H1 (cell line): ENCODE measurements around the gene ID2. TPM values are rescaled to one million over a fixed set of nuclear protein-coding genes. Genes with fewer than 3 reads are reported as not detected.

Source experiments
- CTCF ChIA-PET: fragments of 300-600 bp; sonication (Branson Sonifier 250); formaldehyde crosslinking; loops from one replicate; lab custom pipeline; 2021; ENCODE audit not compliant: partially characterized antibody; lab: Charles Lee
- POLR2A ChIA-PET: fragments of 300-600 bp; sonication (Branson Sonifier 250); formaldehyde crosslinking; loops from one replicate; lab custom pipeline; 2021; ENCODE audit warnings: inconsistent platforms; ENCODE audit not compliant: partially characterized antibody; lab: Charles Lee
- DNase-seq, 2 experiments: peaks; one replicate each; pipeline versions ENCODE4 v3.0.0 to v3.0.0-alpha.2; 2010 to 2022; ENCODE audit warnings: low spot score in 2 of 2, low read depth in 1 of 2, mixed read lengths in 1 of 2
- FAIRE-seq: peaks from 2 replicates; lab custom pipeline; 2011; peaks lifted over from hg19 to GRCh38; lab: Jason Lieb, UNC
- H2AFZ ChIP-seq: 2 replicates; pipeline ENCODE4 v1.8.1; 2012; ENCODE audit warnings: low read length, inconsistent platforms
- H2AK5ac ChIP-seq: 2 replicates; pipeline ENCODE4 v1.6.1; 2013; ENCODE audit warnings: low read depth, low read length
- H2BK120ac ChIP-seq: replicated peaks from 2 replicates; pipeline ENCODE3; 2013; ENCODE audit warnings: low read depth, low read length, inconsistent platforms
- H2BK12ac ChIP-seq: 2 replicates; pipeline ENCODE4 v1.6.1; 2013; ENCODE audit warnings: low read depth, low read length
- H2BK15ac ChIP-seq: 2 replicates; pipeline ENCODE4 v1.6.1; 2013; ENCODE audit warnings: low read length
- H2BK20ac ChIP-seq: 2 replicates; pipeline ENCODE4 v1.6.1; 2013; ENCODE audit warnings: low read length
- H2BK5ac ChIP-seq: 2 replicates; pipeline ENCODE4 v1.6.1; 2013; ENCODE audit warnings: low read depth, low read length
- H3K14ac ChIP-seq: 2 replicates; pipeline ENCODE4 v1.6.1; 2013; ENCODE audit warnings: inconsistent platforms; ENCODE audit not compliant: insufficient read length
- H3K18ac ChIP-seq: 2 replicates; pipeline ENCODE4 v1.6.1; 2013; ENCODE audit warnings: low read length; ENCODE audit errors: extremely low read depth
- H3K23ac ChIP-seq: 2 replicates; pipeline ENCODE4 v1.6.1; 2013; ENCODE audit warnings: inconsistent platforms; ENCODE audit not compliant: insufficient read length
- H3K23me2 ChIP-seq: 2 replicates; pipeline ENCODE4 v1.6.1; 2013; ENCODE audit warnings: low read depth, low read length
- H3K27ac ChIP-seq: 2 replicates; pipeline ENCODE4 v1.6.1; 2011; ENCODE audit warnings: low read depth, low read length, inconsistent platforms
- H3K27me3 ChIP-seq, 4 experiments: replicated peaks in 1 of 4; 1 replicate in 1 of 4; 2 replicates in 3 of 4; pipeline versions ENCODE4 v1.6.1 to v1.8.1; 2011 to 2013; ENCODE audit warnings: low read length in 3 of 4, mild to moderate bottlenecking in 3 of 4, inconsistent platforms in 2 of 4, mixed read lengths in 2 of 4, moderate library complexity in 1 of 4; ENCODE audit not compliant: control insufficient read depth in 3 of 4, insufficient read depth in 3 of 4; ENCODE audit errors: extremely low read depth in 1 of 4
- H3K36me3 ChIP-seq, 4 experiments: 2 replicates each; pipeline versions ENCODE4 v1.6.1 to v1.8.1; 2011 to 2013; ENCODE audit warnings: mild to moderate bottlenecking in 4 of 4, low read length in 3 of 4, moderate library complexity in 2 of 4, control low read depth in 1 of 4, inconsistent platforms in 1 of 4; ENCODE audit not compliant: insufficient read depth in 4 of 4, control insufficient read depth in 2 of 4
- H3K4ac ChIP-seq: replicated peaks from 2 replicates; pipeline ENCODE3; 2013; ENCODE audit warnings: low read length, low read depth, mixed read lengths, inconsistent platforms; ENCODE audit not compliant: insufficient read length
- H3K4me1 ChIP-seq, 4 experiments: replicated peaks in 1 of 4; 1 replicate in 1 of 4; 2 replicates in 3 of 4; pipeline versions ENCODE4 v1.6.1 to v1.8.1; 2011 to 2013; ENCODE audit warnings: low read length in 3 of 4, inconsistent platforms in 2 of 4, mixed read lengths in 1 of 4; ENCODE audit not compliant: insufficient read depth in 4 of 4, control insufficient read depth in 3 of 4
- H3K4me2 ChIP-seq, 2 experiments: 2 replicates each; pipeline versions ENCODE4 v1.6.1 to v1.8.1; 2011 to 2013; ENCODE audit warnings: low read depth in 2 of 2, low read length in 2 of 2, control low read depth in 1 of 2, inconsistent platforms in 1 of 2, mild to moderate bottlenecking in 1 of 2; ENCODE audit not compliant: insufficient read depth in 1 of 2
- H3K4me3 ChIP-seq, 4 experiments: fragments of 200-600, 300-600 bp in 1 of 4; sonication (generic), shearing (Covaris generic), sonication (Bioruptor Twin) in 1 of 4; 2 replicates each; pipeline versions ENCODE4 v1.5.1 to v1.8.1; 2011 to 2016; ENCODE audit warnings: low read length in 4 of 4, low read depth in 3 of 4, control low read depth in 2 of 4, inconsistent platforms in 2 of 4, mild to moderate bottlenecking in 2 of 4, mixed read lengths in 1 of 4, moderate library complexity in 1 of 4; ENCODE audit not compliant: insufficient read depth in 2 of 4; ENCODE audit errors: extremely low read depth in 1 of 4
- H3K56ac ChIP-seq: replicated peaks from 2 replicates; pipeline ENCODE3; 2013; ENCODE audit warnings: low read depth, mild to moderate bottlenecking, mixed read lengths, low read length, inconsistent platforms; ENCODE audit not compliant: insufficient read length
- H3K79me1 ChIP-seq: 2 replicates; pipeline ENCODE4 v1.6.1; 2013; ENCODE audit warnings: low read depth, low read length, control low read depth
- H3K79me2 ChIP-seq, 2 experiments: 2 replicates each; pipeline versions ENCODE4 v1.6.1 to v1.8.1; 2012 to 2013; ENCODE audit warnings: low read length in 2 of 2, mild to moderate bottlenecking in 2 of 2, inconsistent platforms in 1 of 2; ENCODE audit not compliant: insufficient read depth in 2 of 2, control insufficient read depth in 1 of 2
- H3K9ac ChIP-seq, 4 experiments: replicated peaks in 1 of 4; 1 replicate in 1 of 4; 2 replicates in 3 of 4; pipeline versions ENCODE4 v1.6.1 to v1.8.1; 2011 to 2013; ENCODE audit warnings: low read depth in 3 of 4, low read length in 3 of 4, control low read depth in 2 of 4, mild to moderate bottlenecking in 2 of 4, moderate library complexity in 2 of 4, inconsistent platforms in 1 of 4; ENCODE audit errors: extremely low read depth in 1 of 4
- H3K9me3 ChIP-seq, 2 experiments: 2 replicates each; pipeline versions ENCODE4 v1.6.1 to v1.8.1; 2012 to 2013; ENCODE audit warnings: mild to moderate bottlenecking in 2 of 2, moderate library complexity in 2 of 2, control low read depth in 1 of 2, inconsistent platforms in 1 of 2, low read depth in 1 of 2, low read length in 1 of 2, mixed read lengths in 1 of 2; ENCODE audit not compliant: insufficient read depth in 2 of 2
- H4K20me1 ChIP-seq, 2 experiments: replicated peaks in 1 of 2; 2 replicates each; pipeline versions ENCODE3 to v1.8.1; 2011 to 2013; ENCODE audit warnings: inconsistent platforms in 2 of 2, low read length in 2 of 2, mild to moderate bottlenecking in 1 of 2; ENCODE audit not compliant: insufficient read depth in 2 of 2, control insufficient read depth in 1 of 2
- H4K5ac ChIP-seq: 2 replicates; pipeline ENCODE4 v1.6.1; 2013; ENCODE audit warnings: low read length, low read depth, mixed read lengths, inconsistent platforms; ENCODE audit not compliant: insufficient read length
- H4K8ac ChIP-seq: 2 replicates; pipeline ENCODE4 v1.8.0; 2013; ENCODE audit warnings: mild to moderate bottlenecking, moderate library complexity, low read length, inconsistent platforms; ENCODE audit not compliant: insufficient read depth; ENCODE audit errors: extremely low read depth
- H4K91ac ChIP-seq: replicated peaks from 2 replicates; pipeline ENCODE3; 2013; ENCODE audit warnings: low read length, mixed read lengths, inconsistent platforms; ENCODE audit not compliant: insufficient read length
- BACH1 ChIP-seq: IDR thresholded peaks from 2 replicates; pipeline ENCODE4 v1.6.1; 2012; ENCODE audit warnings: low read length, improper control_type of control experiment
- EGR1 ChIP-seq: IDR thresholded peaks from 2 replicates; pipeline ENCODE4 v1.6.1; 2011; ENCODE audit warnings: low read depth, low read length, borderline replicate concordance
- FOSL1 ChIP-seq: IDR thresholded peaks from 2 replicates; pipeline ENCODE4 v1.6.1; 2011; ENCODE audit warnings: mild to moderate bottlenecking, low read depth, low read length, moderate library complexity; ENCODE audit not compliant: insufficient read depth
- NRF1 ChIP-seq: IDR thresholded peaks from 2 replicates; pipeline ENCODE4 v1.6.1; 2011; ENCODE audit warnings: mild to moderate bottlenecking, low read depth, low read length, improper control_type of control experiment
- SAP30 ChIP-seq: fragments of 300-600 bp; sonication (generic); IDR thresholded peaks from 2 replicates; pipeline ENCODE4 v1.7.1; 2012; ENCODE audit warnings: low read length, moderate library complexity, mild to moderate bottlenecking, inconsistent platforms; ENCODE audit not compliant: insufficient read depth, insufficient replicate concordance
- SIX5 ChIP-seq: IDR thresholded peaks from 2 replicates; pipeline ENCODE4 v1.6.1; 2011; ENCODE audit warnings: mild to moderate bottlenecking, low read depth, low read length
- SP2 ChIP-seq: IDR thresholded peaks from 2 replicates; pipeline ENCODE4 v1.6.1; 2012; ENCODE audit warnings: mild to moderate bottlenecking, low read length, inconsistent platforms
- USF2 ChIP-seq: IDR thresholded peaks from 2 replicates; pipeline ENCODE4 v1.6.1; 2011; ENCODE audit warnings: low read length, improper control_type of control experiment
- ZNF274 ChIP-seq: IDR thresholded peaks from 2 replicates; pipeline ENCODE4 v1.7.0; 2012; ENCODE audit warnings: low read length, borderline replicate concordance; ENCODE audit errors: extremely low read depth
- WGBS, 2 experiments: shearing (Covaris generic) in 1 of 2; methylation state at CpG; one replicate each; pipeline versions ENCODE4 v1.1.6 to v1.1.7; 2013 to 2015; ENCODE audit warnings: low lambda C conversion rate in 2 of 2, mixed read lengths in 2 of 2, inconsistent platforms in 1 of 2, low coverage in 1 of 2, missing lambda C conversion rate in 1 of 2; ENCODE audit not compliant: insufficient replicate concordance in 2 of 2, insufficient coverage in 1 of 2, insufficient read length in 1 of 2; ENCODE audit errors: extremely low coverage in 1 of 2, missing lambda C conversion rate in 1 of 2; 5-methylcytosine and 5-hydroxymethylcytosine counted together
- polyA plus RNA-seq, 7 experiments: library from polyadenylated mRNA; depleted of rRNA in 3 of 7; stranded (reverse) in 5 of 7; unstranded in 2 of 7; fragments of >200 nt in 5 of 7; fragments of 200-250 nt in 2 of 7; gene quantifications; 1 replicate in 5 of 7; 2 replicates in 1 of 7; 4 replicates in 1 of 7; pipeline versions ENCODE4 v1.2.1 to v1.2.3, GENCODE V29; 2011 to 2013; ENCODE audit warnings: missing spikeins in 2 of 7, mixed read lengths in 2 of 7
- total RNA-seq: library from RNA; stranded (reverse); fragmentation: NEBNext Ultra II Directional; extraction: Animal tissue kit (Norgen Biotek cat#: 25700); gene quantifications from 2 replicates; pipeline ENCODE4 v1.2.1, GENCODE V29; 2021

ID2 gene
- total and polyA plus RNA-seq, 2 of the 8 experiments (the other 6 are each of a cell fraction or from before 2014, with no cell fraction given) = 36.7 to 214 TPM

GRCh38 chr2:8650256-8650655, 31.6 kb upstream of the ID2 start:
- no peaks in the 10 kb centered on the region for H3K27me3 ChIP-seq
- H2AFZ ChIP-seq = no peak overlapping the region
- H4K5ac ChIP-seq = no peak overlapping the region
- 78% methylated on average over 4 of the region's 4 CpGs; no CpG with 5 or more reads in 1 of the 2 experiments for WGBS, 2 experiments
- no peaks in the 10 kb centered on the region; a peak in 2 of 7 replicates for H3K4me1 ChIP-seq
- no peaks in the 10 kb centered on the region for H4K20me1 ChIP-seq
- no peak overlapping the region for H3K27ac ChIP-seq
- H3K36me3 ChIP-seq = no peaks in the 10 kb centered on the region
- no peak overlapping the region for H4K91ac ChIP-seq
- no peak for DNase-seq
- H4K8ac ChIP-seq = no peak overlapping the region
- H3K4ac ChIP-seq = no peak overlapping the region
- no peaks in the 10 kb centered on the region for H3K79me1 ChIP-seq
- H3K79me2 ChIP-seq = no peaks in the 10 kb centered on the region
- H2BK12ac ChIP-seq = no peak overlapping the region
- H3K14ac ChIP-seq = no peak overlapping the region
- no peak for FAIRE-seq
- no peak overlapping the region for H2BK120ac ChIP-seq
- H3K18ac ChIP-seq = no peak overlapping the region; the same call in 1 of the 2 replicates
- no peak overlapping the region for H3K4me3 ChIP-seq
- H3K9me3 ChIP-seq = peaks cover 3 to 13% of the 10 kb centered on the region in 2 experiments; a peak in 2 of 4 replicates
- H2BK5ac ChIP-seq = no peak overlapping the region
- no peak overlapping the region for H3K9ac ChIP-seq
- no peak overlapping the region for H2BK15ac ChIP-seq
- no peak overlapping the region for H3K23ac ChIP-seq
- H3K56ac ChIP-seq = no peak overlapping the region
- ChIA-PET CTCF (no interaction called here), POLR2A (no interaction called here)
- no peak for TF ChIP-seq NRF1
- TF ChIP-seq USF2 = no peak
- TF ChIP-seq EGR1 = no peak
- no peak for TF ChIP-seq SIX5
- no peak for TF ChIP-seq SAP30
- no peak for TF ChIP-seq SP2
- TF ChIP-seq ZNF274 = no peak
- TF ChIP-seq FOSL1 = no peak
- no peak for TF ChIP-seq BACH1
- no peak overlapping the region for H2AK5ac ChIP-seq
- H3K23me2 ChIP-seq = no peaks in the 10 kb centered on the region
- H3K4me2 ChIP-seq = no peak overlapping the region
- no peak overlapping the region for H2BK20ac ChIP-seq
